Mammary epithelial cell (primary cell): Measurements from ENCODE around the gene TAF6L.

Experiments
- EZH2 ChIP-seq: IDR thresholded peaks from 2 replicates; pipeline ENCODE4 v1.6.1; 2012; ENCODE audit warnings: low read length, inconsistent platforms, borderline replicate concordance
- TF ChIP-seq, protein P1 (sequence below), 2 donors: IDR thresholded peaks in 1 of 2; conservative IDR thresholded peaks in 1 of 2; 2 replicates each; pipeline ENCODE4 v1.5.1; 2011 to 2012; ENCODE audit warnings: inconsistent platforms in 2 of 2, low read length in 2 of 2, mild to moderate bottlenecking in 2 of 2, control low read depth in 1 of 2, low read depth in 1 of 2; ENCODE audit not compliant: insufficient read depth in 1 of 2; ENCODE audit errors: extremely low read depth in 1 of 2

GRCh38 chr11:62788991-62789390 lies 17.8 kb downstream of the TAF6L start:
- TF ChIP-seq, protein P1, sequence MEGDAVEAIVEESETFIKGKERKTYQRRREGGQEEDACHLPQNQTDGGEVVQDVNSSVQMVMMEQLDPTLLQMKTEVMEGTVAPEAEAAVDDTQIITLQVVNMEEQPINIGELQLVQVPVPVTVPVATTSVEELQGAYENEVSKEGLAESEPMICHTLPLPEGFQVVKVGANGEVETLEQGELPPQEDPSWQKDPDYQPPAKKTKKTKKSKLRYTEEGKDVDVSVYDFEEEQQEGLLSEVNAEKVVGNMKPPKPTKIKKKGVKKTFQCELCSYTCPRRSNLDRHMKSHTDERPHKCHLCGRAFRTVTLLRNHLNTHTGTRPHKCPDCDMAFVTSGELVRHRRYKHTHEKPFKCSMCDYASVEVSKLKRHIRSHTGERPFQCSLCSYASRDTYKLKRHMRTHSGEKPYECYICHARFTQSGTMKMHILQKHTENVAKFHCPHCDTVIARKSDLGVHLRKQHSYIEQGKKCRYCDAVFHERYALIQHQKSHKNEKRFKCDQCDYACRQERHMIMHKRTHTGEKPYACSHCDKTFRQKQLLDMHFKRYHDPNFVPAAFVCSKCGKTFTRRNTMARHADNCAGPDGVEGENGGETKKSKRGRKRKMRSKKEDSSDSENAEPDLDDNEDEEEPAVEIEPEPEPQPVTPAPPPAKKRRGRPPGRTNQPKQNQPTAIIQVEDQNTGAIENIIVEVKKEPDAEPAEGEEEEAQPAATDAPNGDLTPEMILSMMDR (conservative IDR thresholded peaks at IDR 0.05 in 1 of 2, IDR thresholded peaks at IDR 0.05 in 1 of 2; ENCODE audit: extremely low read depth in 1 of 2, insufficient read depth in 1 of 2, low read depth in 1 of 2, low read length in 2 of 2), result no peak
- no peak for TF ChIP-seq EZH2
